ENCODE data around the gene KCNE3.

- TF ChIP-seq CTCF (IDR thresholded peaks at IDR 0.05) (no peak), POLR2A (IDR thresholded peaks at IDR 0.05) (no peak)
These were observed 32.8 kb downstream of the KCNE3 start for GRCh38 chr11:74434528-74434927.

Data from esophagus squamous epithelium (tissue), 4 donors.